ENCODE data around the gene UACA. TPM values are rescaled to one million over a fixed set of nuclear protein-coding genes. Genes with fewer than 3 reads are reported as not detected.

Gene UACA
- total RNA-seq, 1 donor from 2014 or later, result 39.7 TPM

DNA sequence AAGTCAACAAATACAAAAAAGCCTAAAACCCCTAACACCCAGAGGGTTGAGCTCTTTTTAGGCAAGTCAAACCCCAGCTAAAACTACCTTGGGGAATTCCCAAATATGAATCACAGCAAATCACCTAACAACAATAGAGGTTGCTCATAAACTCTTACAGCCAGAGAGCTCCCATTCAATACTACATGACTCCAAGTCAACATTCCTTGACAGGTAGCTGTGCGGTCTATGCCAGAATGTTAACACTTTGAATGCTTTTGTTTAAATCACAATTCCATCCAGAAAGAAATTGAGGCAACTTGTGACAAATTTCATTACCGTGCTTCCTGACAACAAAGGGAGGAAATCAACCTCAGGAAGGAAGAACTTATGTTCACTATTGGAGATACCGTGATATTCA lies 7.5 kb upstream of the UACA start:
- no peak overlapping the region for H3K4me3 ChIP-seq (ENCODE audit: low read depth, low read length)
- TF ChIP-seq, protein P1, sequence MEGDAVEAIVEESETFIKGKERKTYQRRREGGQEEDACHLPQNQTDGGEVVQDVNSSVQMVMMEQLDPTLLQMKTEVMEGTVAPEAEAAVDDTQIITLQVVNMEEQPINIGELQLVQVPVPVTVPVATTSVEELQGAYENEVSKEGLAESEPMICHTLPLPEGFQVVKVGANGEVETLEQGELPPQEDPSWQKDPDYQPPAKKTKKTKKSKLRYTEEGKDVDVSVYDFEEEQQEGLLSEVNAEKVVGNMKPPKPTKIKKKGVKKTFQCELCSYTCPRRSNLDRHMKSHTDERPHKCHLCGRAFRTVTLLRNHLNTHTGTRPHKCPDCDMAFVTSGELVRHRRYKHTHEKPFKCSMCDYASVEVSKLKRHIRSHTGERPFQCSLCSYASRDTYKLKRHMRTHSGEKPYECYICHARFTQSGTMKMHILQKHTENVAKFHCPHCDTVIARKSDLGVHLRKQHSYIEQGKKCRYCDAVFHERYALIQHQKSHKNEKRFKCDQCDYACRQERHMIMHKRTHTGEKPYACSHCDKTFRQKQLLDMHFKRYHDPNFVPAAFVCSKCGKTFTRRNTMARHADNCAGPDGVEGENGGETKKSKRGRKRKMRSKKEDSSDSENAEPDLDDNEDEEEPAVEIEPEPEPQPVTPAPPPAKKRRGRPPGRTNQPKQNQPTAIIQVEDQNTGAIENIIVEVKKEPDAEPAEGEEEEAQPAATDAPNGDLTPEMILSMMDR (conservative IDR thresholded peaks at IDR 0.05; ENCODE audit: low read depth, low read length), result no peak
- DNase-seq (ENCODE audit: low read depth), result no peak

DNA sequence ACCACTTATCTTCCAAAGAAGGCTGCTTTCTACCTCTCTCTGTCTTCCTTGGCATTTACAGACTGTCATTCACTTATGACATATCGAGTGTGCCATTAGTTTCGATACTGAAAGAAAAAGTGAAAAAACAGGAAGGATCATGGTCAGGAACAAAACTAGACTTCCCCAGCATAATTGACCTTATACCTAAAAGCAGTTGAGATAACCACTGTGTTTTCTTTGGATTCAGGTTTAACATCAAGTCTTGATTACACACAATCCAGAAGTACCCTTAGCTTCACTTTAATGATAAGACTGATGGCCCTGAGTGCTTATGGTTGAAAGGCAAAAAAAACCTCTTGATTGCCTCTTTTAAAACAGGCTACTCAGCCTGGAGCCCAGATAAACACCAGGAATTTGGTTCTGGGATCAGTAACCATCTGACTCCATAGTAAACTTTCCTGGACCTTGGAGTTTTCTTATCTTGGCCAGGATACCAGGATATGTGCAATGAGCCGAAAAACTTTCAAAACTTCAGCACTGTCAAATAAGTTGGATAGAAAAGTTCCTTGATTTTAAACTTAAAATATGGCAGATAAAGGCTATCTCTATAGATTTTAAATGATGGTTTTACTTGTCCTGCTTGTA lies 5.0 kb upstream of the UACA start:
- H3K4me3 ChIP-seq (ENCODE audit: low read depth, low read length), result no peak overlapping the region
- TF ChIP-seq, protein P1 (conservative IDR thresholded peaks at IDR 0.05; ENCODE audit: low read depth, low read length), result no peak
- no peak for DNase-seq (ENCODE audit: low read depth)

DNA sequence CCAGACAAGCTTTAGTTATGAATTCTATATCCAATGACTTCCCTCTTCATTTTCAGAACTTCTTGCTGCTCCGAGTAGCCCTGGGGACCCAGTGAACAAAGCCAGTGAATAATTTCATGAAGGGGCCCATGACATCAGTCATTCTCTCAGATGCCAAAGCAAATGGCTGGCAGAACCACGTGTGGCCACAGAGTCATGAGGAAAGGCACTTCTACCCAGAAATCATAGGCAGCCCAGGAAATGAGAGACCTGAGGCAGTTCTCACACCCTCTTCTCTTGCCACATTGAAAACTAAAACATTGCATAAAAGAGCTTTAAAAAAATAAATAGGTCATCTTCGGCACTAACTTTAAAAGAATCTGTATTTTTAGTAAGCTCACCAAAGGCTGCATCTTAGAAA lies 4.3 kb upstream of the UACA start:
- no peak overlapping the region for H3K4me3 ChIP-seq (ENCODE audit: low read depth, low read length)
- DNase-seq (ENCODE audit: low read depth), result no peak
- TF ChIP-seq, protein P1 (conservative IDR thresholded peaks at IDR 0.05; ENCODE audit: low read depth, low read length), result no peak

DNA sequence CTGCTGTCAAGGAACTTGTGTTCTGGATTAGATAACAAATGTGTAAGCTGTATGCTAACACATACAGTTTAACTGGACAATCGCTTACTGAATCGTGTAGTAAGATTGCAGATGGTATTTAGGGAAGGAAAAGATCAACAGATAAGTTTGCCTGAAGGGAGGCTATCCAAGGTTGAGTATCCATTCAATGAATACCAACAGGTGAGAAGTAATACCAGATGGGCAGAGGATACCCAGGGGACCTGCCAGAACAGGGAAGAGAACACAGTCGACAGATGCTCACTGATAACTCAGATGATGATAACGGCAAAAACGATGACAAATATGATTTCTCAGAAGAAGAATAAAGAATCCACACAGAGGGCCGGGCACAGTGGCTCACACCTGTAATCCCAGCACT lies 3.2 kb upstream of the UACA start:
- TF ChIP-seq, protein P1 (conservative IDR thresholded peaks at IDR 0.05; ENCODE audit: low read depth, low read length), result no peak
- no peak overlapping the region for H3K4me3 ChIP-seq (ENCODE audit: low read depth, low read length)
- no peak for DNase-seq (ENCODE audit: low read depth)

DNA sequence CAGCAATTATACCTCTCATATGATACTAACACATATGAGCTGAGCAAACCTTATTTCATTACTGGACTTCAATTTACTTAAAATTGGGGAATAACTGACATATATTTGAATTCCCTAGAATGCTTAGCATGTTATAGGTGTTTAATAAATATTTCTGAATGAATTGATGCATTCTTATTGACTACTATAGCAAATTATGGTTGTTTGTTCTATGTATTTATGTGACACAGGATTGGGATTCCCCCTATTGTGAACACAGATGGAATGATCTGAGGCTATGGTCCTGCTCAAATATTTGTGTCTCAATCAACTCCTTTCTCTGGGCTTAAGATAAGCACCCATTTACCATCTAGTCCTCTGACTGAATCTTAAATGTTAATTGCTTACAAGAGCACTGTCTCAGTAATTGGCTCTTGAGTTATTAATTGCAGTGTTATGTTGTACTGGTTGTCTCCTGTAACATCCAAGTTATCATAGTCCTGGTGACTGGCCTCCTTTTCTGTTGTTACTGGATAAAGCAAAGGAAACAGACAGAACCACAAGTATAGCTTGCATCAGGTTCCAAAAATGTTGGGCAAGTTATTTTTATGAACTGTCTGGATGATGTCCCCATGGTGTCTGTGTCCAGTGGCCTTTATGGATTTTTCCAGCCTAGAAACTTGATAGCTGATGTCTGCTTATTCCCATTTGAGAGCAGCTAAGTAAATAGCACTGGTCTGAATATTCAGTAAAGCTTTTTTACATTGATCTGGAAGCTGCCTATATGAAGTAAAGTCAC lies 2.3 kb upstream of the UACA start:
- DNase-seq (ENCODE audit: low read depth), result no peak
- TF ChIP-seq, protein P1 (conservative IDR thresholded peaks at IDR 0.05; ENCODE audit: low read depth, low read length), result no peak

DNA sequence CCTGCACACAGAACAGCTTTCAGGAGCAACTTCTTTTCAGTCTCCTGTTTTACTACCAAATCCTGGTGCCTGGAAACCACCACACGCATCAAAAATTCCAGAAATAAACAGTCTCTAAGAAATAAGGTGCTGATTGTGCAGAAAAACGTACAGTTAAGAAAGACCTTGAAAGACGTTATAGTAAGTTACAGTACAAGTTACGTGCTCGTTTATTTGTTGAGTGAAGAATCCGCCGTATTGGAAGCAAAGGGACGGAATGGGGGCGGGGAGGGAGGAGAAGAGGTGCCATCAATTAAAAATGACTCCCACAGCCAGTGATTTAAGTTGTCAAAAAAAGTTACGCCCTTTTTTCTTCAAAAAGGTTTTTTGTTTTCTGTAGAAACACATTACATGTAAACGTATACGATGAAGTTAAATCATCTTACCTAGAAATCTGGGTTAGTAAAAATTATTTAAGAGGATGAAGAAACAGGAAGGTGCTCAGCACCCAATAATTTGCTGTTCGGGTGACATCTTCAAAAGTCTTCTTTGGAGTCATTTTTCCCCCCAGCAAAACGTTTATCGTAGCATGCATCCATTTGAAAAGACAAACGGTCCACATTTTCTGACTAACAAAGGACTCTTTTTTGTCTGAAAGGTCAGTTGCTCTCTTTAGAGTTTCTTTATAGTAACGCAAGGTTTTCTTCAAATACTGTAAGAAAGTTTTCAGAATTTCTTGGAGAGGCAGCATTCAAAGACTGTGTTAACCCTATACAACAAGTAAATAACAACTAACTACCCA lies 782 bp upstream of the UACA start:
- H3K4me3 ChIP-seq (ENCODE audit: low read depth, low read length), result peak overlapping the region; percentile 88
- TF ChIP-seq, protein P1 (conservative IDR thresholded peaks at IDR 0.05; ENCODE audit: low read depth, low read length), result no peak
- DNase-seq (ENCODE audit: low read depth), result no peak

More for the DNA sequence above, 2.3 kb upstream of the UACA start:
- H3K4me3 ChIP-seq (ENCODE audit: low read depth, low read length), result no peak overlapping the region

Data from epithelial cell of proximal tubule (primary cell).